COLO668 (cell line): ENCODE measurements around the gene NAA30.
A peak's percentile ranks its signal among the peaks of the same experiment; 100 is the strongest.
"Not testable (repeated sequence)": the region's sequence is repeated elsewhere in the genome, so short reads cannot be mapped to it uniquely, and the experiment has no call there.

Experiments used
- DNase-seq: peaks from one replicate; lab custom pipeline; 2025; ENCODE audit not compliant: unreplicated experiment; lab: John Stamatoyannopoulos, UW

NAA30 gene

GRCh38 chr14:57390037-57390805, at the start of gene NAA30:
Gene NAA30, plus strand, starts transcription at chr14:57390586. Its CDS starts 372 bp downstream, at chr14:57390958.
- DNase-seq = peak; percentile 98

- DNase-seq = not testable (repeated sequence)
Observed at GRCh38 chr14:57343545-57344297, 46.7 kb upstream of the NAA30 start.

DNA sequence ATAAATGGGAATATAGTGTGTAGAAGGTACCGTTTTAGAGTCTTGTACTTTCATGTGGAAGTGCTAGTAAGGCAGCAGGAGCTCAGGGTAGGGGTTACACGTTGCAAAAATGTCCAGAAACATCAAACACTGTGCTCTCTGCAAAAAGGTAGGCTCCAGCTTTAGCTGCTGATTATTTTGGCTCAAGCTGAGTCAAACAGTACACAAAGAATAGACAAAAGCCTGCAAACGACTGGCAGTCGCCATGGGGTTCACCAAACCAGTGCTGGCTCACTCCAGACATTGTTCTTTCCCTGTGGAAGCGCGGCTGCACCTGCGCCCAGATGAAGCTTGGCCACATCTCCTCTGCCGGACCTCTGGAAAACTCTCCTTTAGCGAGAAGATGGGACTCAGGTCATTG, 45.3 kb upstream of the NAA30 start:
- peak; percentile 58 for DNase-seq

GRCh38 chr14:57346741-57347140, 43.6 kb upstream of the NAA30 start:
- peak; percentile 40 for DNase-seq

DNA sequence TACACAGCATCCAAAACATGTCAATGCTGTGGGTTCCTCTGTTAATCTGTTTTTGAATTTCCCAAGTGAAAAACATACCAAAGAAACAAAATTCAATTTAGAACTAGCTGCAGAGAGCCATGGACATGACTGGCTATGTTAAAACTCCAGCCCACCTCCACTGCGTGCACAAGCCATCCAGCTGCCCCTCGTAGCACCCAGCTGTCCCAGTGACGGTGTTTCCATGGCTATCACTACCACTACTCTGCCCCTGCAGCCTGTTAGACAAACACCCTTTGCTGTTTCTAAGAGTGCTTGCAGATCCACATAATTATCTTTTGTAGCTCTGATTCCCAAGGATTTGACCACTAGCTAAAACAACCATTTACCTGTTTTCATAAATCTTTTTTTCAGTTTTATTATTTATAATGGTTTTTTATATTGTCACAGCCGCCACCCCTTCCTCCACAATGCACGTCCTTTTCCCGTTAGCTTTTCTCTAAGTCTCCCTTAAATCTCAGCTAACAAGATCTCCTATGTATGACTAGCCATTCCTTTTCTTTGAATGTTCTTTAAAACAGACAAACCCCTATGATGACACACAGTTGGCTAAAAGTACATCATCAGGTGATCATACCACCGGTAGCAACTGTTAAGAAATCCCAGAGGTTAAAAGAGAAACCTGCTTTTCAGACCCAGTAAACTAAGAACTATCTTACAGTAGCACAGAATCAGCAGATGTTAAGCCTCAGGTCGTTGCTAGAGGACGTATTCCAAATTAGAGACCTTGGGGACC, 37.8 kb upstream of the NAA30 start:
- DNase-seq = no peak

GRCh38 chr14:57355081-57355800, 35.1 kb upstream of the NAA30 start:
- DNase-seq = no peak

GRCh38 chr14:57362361-57362760, 28.0 kb upstream of the NAA30 start:
- no peak for DNase-seq

GRCh38 chr14:57364659-57365450, 25.5 kb upstream of the NAA30 start:
- DNase-seq = no peak

DNA sequence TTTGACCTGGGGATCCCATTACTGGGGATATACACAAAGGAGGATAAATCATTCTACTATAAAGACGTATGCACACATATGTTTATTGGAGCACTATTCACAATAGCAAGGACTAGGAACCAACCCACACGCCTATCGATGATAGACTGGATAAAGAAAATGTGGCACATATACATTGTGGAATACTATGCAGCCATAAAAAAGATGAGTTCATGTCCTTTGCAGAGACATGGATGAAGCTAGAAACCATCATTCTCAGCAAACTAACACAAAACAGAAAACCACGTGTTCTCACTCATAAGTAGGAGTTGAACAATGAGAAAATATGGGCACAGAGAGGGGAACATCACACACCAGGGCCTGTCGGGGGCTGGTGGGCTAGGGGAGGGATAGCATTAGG, 20.2 kb upstream of the NAA30 start:
- not testable (repeated sequence) for DNase-seq

DNA sequence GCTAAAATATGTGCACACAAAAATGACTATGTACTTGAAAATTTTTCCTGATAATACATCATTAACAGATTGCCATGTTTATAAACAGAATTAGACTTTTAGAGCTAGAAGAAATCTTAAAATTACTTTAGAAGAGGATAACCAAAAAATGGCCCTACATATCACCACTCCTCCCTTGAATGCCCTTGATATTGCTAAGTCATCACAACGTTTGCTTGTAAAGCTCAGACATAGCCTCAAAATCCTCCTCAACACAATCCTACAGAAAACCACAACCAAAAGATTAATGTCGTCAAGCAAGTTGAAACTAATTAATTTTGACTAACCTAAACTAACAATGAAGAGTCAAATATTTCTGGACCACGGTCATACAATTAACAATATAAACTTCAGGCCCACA, 19.4 kb upstream of the NAA30 start:
- DNase-seq = no peak

DNA sequence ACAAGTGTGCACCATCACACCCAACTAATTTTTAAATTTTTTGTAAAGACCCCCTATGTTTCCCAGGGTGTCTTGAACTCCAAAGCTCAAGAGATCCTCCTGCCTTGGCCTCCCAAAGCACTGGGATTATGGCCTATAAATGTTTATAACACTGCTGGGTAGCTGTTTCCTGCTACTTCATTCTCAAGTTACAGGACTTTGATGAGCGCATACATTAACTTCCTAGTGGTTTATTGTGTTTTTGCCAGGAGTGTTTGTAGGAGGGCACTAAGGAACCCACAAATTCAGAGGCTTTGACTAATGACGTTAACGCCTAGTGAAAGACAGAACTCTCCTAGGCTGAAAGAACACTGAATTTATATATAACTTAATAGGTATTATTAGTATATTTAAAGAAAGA, 15.2 kb upstream of the NAA30 start:
- DNase-seq = no peak

GRCh38 chr14:57378661-57379060, 11.7 kb upstream of the NAA30 start:
- no peak for DNase-seq

GRCh38 chr14:57380935-57381334, 9.5 kb upstream of the NAA30 start:
- DNase-seq = no peak

- no peak for DNase-seq
Observed at GRCh38 chr14:57382283-57382682, 8.1 kb upstream of the NAA30 start.

DNA sequence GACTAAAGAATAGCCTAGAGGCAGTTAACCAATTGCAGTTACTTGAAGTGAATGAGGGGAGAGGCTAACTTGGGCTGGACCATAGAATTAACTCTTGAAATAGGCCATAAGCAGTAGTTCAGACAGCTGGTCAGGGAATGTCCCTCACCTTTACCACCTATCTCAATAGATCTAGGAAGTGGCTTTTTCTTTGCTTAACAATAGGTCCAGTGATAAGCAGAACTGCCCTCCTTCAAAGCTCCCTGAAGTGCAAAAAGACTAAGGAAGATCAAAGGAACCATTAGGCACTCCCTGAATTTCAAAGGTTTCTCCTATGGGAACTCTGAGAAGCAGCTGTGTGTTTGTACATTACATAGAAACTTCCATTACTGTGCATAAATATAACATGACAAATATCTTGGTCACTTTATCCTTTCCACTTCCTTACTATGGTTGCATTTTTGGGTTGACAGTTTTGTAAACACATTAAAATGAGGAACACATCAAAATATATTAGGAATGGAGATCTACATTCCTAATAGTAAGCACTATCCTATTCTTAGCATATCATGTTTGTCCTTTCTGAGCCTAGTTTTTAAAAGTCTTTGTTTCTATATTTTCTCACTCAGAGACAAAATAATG, 7.2 kb upstream of the NAA30 start:
- no peak for DNase-seq

GRCh38 chr14:57388067-57388466, 2.3 kb upstream of the NAA30 start:
- no peak for DNase-seq

GRCh38 chr14:57389646-57390036, 745 bp upstream of the NAA30 start:
- peak; percentile 34 for DNase-seq

- peak; percentile 83 for DNase-seq
Observed at GRCh38 chr14:57390806-57391516, 575 bp downstream of the NAA30 start.

- no peak for DNase-seq
Observed at GRCh38 chr14:57391517-57392195, 1.3 kb downstream of the NAA30 start.
